HepG2 (cell line): ENCODE data around the gene SDK2. TPM values are rescaled to one million over a fixed set of nuclear protein-coding genes. Genes with fewer than 3 reads are reported as not detected.

ENCODE experiments used
- ARHGAP35 ChIP-seq: sonication (generic); formaldehyde crosslinking; IDR thresholded peaks from 2 replicates; pipeline ENCODE4 v1.9.0; 2022; ENCODE audit warnings: mild to moderate bottlenecking, inconsistent platforms, moderate library complexity, missing genetic modification reagents, borderline replicate concordance
- FOXO4 ChIP-seq: sonication (generic); formaldehyde crosslinking; conservative IDR thresholded peaks from 2 replicates; pipeline ENCODE4 v1.8.1; 2023; ENCODE audit warnings: missing genetic modification reagents
- U2AF2 ChIP-seq: fragments of 200-400 bp; formaldehyde crosslinking; IDR thresholded peaks from 2 replicates; pipeline ENCODE4 v1.6.1; 2017; ENCODE audit warnings: low read depth, mild to moderate bottlenecking, low read length
- ZMAT3 ChIP-seq: sonication (generic); formaldehyde crosslinking; conservative IDR thresholded peaks from 2 replicates; pipeline ENCODE4 v1.7.0; 2021; ENCODE audit warnings: missing genetic modification reagents
- ZNF230 ChIP-seq: sonication (generic); formaldehyde crosslinking; IDR thresholded peaks from 2 replicates; pipeline ENCODE4 v1.4.0; 2020; ENCODE audit warnings: mild to moderate bottlenecking, missing genetic modification reagents
- ZNF720 ChIP-seq: sonication (generic); formaldehyde crosslinking; IDR thresholded peaks from 2 replicates; pipeline ENCODE4 v1.4.0; 2020; ENCODE audit warnings: missing genetic modification reagents
- polyA plus RNA-seq, 8 experiments: library from polyadenylated mRNA; depleted of rRNA in 3 of 8; stranded (reverse) in 7 of 8; unstranded in 1 of 8; fragments of >200 nt; fragmentation: Illumina TruSeq in 4 of 8; extraction: Trizol in 4 of 8; gene quantifications; 2 replicates each; pipeline versions ENCODE4 v1.2.1 to v1.2.3, GENCODE V29; 2011 to 2016; ENCODE audit warnings: low read depth in 4 of 8, missing spikeins in 1 of 8, mixed read lengths in 1 of 8; ENCODE audit not compliant: insufficient read depth in 1 of 8
- total RNA-seq, 5 experiments: library from RNA; depleted of rRNA; stranded (reverse); fragments of >200 nt; fragmentation: Illumina TruSeq; extraction: Trizol; gene quantifications; 2 replicates each; pipeline ENCODE4 v1.2.3, GENCODE V29; 2016; ENCODE audit warnings: low read depth in 1 of 5
- TF ChIP-seq, protein P1 (sequence below): sonication (generic); formaldehyde crosslinking; IDR thresholded peaks from 2 replicates; pipeline ENCODE4 v1.4.0; 2020; ENCODE audit warnings: missing genetic modification reagents, borderline replicate concordance
- TF ChIP-seq, protein P2 (sequence below): sonication (generic); formaldehyde crosslinking; IDR thresholded peaks from 2 replicates; pipeline ENCODE4 v1.4.0; 2020; ENCODE audit warnings: missing genetic modification reagents

SDK2 gene
- total and polyA plus RNA-seq, 2 of the 13 experiments (the other 11 are each of a cell fraction or from before 2014, with no cell fraction given), result not detected

DNA sequence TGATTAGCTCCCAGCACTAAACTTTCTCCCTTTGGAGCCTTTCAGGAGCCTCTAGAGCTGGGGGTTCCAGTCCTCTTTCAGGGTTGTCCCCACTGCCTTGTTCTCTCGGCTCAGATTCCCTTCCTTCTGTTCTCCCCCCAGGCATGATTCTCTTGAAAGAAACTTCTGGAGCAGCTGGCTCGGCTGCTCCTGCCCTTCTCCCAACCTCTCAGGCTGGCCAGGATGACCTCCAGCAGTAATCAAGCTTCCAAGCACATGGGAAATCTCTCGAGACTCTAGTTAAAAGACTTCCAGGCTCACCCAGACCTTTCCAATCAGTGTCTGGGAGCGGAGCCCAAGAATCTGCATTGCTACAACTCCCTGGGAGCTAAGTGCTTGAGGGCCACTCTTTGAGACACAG lies 3.6 kb downstream of the SDK2 start (continued):
- TF ChIP-seq, protein P1, sequence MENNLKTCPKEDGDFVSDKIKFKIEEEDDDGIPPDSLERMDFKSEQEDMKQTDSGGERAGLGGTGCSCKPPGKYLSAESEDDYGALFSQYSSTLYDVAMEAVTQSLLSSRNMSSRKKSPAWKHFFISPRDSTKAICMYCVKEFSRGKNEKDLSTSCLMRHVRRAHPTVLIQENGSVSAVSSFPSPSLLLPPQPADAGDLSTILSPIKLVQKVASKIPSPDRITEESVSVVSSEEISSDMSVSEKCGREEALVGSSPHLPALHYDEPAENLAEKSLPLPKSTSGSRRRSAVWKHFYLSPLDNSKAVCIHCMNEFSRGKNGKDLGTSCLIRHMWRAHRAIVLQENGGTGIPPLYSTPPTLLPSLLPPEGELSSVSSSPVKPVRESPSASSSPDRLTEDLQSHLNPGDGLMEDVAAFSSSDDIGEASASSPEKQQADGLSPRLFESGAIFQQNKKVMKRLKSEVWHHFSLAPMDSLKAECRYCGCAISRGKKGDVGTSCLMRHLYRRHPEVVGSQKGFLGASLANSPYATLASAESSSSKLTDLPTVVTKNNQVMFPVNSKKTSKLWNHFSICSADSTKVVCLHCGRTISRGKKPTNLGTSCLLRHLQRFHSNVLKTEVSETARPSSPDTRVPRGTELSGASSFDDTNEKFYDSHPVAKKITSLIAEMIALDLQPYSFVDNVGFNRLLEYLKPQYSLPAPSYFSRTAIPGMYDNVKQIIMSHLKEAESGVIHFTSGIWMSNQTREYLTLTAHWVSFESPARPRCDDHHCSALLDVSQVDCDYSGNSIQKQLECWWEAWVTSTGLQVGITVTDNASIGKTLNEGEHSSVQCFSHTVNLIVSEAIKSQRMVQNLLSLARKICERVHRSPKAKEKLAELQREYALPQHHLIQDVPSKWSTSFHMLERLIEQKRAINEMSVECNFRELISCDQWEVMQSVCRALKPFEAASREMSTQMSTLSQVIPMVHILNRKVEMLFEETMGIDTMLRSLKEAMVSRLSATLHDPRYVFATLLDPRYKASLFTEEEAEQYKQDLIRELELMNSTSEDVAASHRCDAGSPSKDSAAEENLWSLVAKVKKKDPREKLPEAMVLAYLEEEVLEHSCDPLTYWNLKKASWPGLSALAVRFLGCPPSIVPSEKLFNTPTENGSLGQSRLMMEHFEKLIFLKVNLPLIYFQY (CRISPR knock-in tag), result no peak
- TF ChIP-seq, protein P2, sequence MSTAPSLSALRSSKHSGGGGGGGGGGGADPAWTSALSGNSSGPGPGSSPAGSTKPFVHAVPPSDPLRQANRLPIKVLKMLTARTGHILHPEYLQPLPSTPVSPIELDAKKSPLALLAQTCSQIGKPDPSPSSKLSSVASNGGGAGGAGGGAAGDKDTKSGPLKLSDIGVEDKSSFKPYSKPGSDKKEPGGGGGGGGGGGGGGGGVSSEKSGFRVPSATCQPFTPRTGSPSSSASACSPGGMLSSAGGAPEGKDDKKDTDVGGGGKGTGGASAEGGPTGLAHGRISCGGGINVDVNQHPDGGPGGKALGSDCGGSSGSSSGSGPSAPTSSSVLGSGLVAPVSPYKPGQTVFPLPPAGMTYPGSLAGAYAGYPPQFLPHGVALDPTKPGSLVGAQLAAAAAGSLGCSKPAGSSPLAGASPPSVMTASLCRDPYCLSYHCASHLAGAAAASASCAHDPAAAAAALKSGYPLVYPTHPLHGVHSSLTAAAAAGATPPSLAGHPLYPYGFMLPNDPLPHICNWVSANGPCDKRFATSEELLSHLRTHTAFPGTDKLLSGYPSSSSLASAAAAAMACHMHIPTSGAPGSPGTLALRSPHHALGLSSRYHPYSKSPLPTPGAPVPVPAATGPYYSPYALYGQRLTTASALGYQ, result no peak
- TF ChIP-seq FOXO4 (CRISPR knock-in tag) (no peak), ZNF230 (no peak), U2AF2 (no peak), ZMAT3 (CRISPR knock-in tag) (no peak), ZNF720 (CRISPR knock-in tag) (no peak), ARHGAP35 (CRISPR knock-in tag) (no peak)
